AG08396 (cell line): ENCODE measurements around the gene ANAPC5.
"Not testable (repeated sequence)": the region's sequence is repeated elsewhere in the genome, so short reads cannot be mapped to it uniquely, and the experiment has no call there.

Experiments used
- DNase-seq: peaks from one replicate; pipeline ENCODE4 v3.0.0; 2012; ENCODE audit warnings: low spot score, mixed read lengths

Gene ANAPC5, protein sequence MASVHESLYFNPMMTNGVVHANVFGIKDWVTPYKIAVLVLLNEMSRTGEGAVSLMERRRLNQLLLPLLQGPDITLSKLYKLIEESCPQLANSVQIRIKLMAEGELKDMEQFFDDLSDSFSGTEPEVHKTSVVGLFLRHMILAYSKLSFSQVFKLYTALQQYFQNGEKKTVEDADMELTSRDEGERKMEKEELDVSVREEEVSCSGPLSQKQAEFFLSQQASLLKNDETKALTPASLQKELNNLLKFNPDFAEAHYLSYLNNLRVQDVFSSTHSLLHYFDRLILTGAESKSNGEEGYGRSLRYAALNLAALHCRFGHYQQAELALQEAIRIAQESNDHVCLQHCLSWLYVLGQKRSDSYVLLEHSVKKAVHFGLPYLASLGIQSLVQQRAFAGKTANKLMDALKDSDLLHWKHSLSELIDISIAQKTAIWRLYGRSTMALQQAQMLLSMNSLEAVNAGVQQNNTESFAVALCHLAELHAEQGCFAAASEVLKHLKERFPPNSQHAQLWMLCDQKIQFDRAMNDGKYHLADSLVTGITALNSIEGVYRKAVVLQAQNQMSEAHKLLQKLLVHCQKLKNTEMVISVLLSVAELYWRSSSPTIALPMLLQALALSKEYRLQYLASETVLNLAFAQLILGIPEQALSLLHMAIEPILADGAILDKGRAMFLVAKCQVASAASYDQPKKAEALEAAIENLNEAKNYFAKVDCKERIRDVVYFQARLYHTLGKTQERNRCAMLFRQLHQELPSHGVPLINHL

DNA sequence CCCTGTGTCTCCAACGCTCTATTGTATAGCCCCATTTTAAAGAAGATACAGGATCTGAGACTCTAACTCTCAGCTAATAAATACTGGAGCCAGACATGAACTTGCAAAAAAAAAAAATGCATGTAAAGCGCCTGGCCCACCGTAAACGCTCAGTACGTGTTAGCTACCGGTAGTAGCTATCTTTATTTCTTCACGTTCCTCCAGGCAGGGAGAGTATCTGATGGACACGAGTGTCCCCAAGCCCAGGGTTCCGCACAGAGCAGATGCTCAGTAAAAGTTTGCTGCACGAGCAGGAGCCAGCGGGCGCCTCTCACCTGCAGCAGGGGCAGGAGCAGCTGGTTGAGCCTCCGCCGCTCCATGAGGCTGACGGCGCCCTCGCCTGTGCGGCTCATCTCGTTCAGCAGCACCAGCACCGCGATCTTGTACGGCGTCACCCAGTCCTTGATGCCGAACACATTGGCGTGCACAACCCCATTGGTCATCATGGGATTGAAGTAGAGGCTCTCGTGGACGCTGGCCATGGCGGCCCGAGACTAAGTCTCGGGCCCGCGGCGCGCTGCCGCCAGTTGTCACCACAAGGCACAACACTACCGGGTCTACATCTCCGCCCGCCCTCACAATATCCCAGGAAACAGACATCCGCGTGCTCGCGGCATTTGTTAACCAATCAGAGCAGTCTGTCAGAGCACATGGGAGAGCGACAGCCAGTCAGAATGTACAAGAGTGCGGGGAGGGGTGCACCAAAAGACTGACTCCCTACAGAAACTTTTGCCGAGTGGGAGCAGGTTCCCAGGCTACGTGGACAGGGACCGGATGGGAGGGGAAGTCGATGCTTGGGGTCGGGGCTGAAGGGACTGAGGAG is at the start of gene ANAPC5:
Gene ANAPC5, minus strand, starts transcription at position 592 of the 862 bp plus-strand sequence. Its CDS starts 71 bp downstream, at position 521.
- DNase-seq = peak; percentile 95

DNA sequence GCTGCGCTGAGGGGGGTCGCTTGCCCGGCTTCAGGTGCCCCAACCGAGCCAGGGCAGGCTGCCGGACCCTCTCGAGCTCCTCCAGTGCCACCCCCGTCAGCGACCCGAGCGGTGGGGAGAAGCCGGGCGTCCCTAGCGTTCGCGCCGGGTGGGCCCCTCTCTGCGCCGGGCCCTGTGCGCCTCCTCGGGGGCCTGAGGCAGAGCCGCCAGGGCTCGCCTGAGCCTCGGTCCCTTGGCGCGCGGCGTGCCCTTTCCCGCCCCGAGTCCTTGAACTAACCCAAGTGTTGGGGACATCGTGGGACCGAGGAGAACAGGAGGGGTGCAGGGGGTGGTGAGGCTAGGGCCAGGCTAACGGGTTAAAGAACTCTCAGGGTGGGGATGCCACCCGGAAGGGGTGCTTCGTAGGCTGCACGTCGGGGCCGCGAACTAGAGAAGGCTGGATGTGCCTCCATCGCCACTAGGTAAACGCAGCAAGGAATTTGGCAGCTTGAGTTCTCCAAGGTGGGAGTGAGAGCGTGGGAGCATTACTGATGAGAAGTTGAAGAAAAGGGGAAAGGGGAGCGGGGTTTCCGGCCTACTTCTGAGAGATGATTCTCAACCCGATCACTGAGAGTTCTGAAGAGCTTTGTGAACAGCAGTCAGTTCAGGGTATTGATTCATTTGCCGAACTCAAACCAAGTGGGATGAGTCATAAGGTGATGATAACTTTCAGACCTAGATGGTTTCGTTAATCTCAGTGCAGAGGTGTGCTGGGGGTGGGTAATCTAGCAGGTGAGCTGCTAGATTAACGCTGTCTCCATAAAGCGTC is 48.3 kb upstream of the ANAPC5 start:
- peak; percentile 43 for DNase-seq

DNA sequence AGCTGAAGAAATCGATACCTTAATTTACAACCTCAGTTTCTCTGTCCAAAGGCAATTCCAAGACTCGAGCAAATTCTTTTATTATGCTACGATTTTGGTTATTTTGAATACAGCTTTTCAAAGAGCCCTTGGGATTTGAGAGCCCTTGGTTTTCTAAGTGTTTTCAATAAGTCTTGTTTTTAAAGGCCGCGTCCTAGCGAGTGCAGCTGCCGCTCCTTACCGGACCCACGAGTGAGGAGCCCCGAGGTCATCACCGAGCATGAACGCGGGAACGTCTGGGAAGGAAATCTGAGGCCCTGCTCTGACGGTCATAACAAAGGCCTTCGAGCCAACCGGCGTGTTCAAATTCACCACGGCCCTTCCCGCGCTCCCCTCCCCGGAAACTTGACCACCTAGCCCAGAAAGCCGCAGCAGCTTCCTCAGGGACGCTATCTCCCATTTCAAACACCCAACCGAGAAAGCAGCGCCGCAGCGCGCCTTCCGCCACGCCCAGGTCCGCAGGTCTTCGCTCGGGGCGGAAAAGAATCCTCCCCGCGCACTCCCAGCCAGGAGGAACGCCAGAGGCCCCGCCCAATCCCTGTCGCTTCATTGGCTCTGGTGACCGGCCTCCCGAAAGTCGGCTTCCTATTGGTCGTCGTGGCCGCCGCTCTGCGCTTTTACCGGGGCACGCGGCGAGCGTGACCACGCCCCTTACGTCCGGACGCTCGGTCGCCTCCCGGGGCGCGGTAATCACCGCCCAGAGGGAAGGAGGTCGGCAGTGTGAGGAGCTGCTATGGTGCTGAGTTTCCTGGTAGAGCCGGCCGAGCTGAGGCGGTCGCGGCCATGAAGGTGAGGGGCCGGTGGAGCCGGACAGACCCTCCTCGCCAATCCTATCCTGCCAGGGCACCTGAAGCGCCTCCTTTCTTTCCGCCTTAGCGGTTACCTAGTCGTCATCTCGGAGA is 47.5 kb upstream of the ANAPC5 start, which contains the start of gene RNF34:
Gene RNF34, plus strand, starts transcription at position 728 of the 941 bp plus-strand sequence. Its CDS starts 95 bp downstream, at position 823.
- peak; percentile 98 for DNase-seq

DNA sequence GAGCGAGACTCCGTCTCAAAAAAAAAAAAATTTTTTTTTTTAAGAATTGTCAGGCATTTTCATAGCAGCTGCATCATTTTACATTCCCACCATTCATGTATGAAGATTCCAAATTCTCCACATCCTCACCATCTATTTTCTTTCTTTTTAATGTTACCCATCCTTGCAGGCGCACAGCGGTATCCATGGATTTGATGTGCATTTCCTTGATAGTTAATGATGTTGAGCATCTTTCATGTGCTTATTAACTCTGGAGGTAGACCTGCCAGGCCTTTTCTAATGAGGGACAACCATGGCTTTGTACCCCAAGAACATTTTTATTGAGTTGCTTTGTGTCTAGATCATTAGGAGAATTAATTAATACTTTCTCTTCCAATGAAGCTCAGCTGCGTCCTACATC is 46.1 kb upstream of the ANAPC5 start:
- no peak for DNase-seq

DNA sequence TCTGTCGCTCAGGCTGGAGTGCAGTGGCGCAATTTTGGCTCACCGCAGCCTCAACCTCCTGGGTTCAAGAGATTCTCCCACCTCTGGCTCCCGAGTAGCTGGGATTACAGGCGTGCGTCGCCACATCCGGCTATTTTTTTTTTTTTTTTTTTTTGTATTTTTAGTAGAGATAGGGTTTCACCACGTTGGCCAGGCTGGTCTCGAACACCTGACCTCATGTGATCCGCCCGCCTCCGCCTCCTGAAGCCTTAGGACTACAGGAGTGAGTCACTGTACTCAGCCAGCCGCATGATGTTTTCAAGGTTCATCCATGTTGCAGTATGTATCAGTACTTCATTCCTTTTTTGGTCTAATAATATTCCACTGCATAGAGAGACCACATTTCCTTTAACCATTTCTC is 45.3 kb upstream of the ANAPC5 start:
- DNase-seq = no peak

DNA sequence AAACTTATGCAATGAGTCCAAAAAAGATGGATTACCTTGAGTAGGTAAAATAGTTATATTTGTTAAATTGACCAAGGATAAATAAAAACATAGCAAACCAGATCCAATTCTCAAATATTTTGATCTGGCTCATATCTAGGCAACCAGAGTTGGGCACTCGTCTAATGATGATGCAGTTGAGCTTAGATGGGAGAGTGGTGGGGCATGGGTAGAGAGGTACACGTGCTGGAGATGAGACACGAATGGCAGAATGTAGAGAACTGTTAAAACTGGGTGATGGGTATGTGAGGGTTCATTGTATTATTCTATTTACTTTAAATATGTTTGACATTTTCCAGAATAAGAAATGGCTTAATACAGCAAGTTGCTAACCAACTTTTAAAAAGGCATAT is 40.1 kb upstream of the ANAPC5 start:
- DNase-seq = no peak

DNA sequence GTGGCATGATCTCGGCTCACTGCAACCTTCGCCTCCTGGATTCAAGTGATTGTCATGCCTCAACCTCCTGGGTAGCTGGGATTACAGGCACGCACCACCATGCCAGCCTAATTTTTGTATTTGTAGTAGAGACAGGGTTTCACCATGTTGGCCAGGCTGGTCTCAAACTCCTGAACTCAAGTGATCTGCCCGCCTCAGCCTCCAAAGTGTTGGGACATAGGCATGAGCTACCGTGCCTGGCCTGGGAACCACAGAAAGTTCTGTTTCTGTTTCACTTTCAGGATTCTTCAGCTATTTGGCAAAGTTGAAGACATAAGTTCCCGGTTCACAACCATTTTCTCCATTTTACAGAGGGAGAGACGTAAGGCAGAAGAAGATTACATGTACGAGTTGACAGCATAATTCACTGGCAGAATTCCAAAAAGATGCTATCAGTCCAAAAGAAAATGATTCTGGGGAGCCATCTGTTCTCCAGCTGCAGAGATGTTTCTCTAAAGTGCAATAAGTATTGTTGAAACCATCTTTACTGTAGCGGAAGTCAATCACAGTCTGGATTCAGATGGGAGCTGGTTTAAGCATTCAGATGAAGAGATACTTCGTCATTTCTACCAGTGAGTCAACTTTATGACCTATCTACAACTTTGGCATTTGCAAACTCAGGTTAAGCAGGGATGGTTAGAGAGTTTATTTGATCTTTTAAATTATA is 39.6 kb upstream of the ANAPC5 start:
- peak; percentile 33 for DNase-seq

DNA sequence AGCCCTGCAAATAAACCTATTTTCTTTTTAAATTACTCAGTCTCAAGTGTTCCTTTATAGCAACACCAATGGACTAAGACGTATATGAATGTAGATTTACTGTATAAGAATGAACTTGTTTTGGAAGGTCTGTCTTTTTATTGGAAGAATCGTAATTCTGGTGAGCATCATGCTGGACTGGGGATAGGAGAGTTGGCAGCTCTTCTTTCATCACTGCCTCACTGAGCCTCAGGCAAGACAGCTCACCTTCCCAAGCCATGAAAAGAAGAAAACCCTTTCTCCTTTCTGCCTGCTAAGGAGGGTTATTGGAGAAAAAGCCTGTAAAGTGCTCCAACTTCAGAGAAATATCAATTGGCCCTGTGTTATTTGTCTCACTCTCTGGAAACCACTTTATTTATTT is 38.6 kb upstream of the ANAPC5 start:
- DNase-seq = no peak

DNA sequence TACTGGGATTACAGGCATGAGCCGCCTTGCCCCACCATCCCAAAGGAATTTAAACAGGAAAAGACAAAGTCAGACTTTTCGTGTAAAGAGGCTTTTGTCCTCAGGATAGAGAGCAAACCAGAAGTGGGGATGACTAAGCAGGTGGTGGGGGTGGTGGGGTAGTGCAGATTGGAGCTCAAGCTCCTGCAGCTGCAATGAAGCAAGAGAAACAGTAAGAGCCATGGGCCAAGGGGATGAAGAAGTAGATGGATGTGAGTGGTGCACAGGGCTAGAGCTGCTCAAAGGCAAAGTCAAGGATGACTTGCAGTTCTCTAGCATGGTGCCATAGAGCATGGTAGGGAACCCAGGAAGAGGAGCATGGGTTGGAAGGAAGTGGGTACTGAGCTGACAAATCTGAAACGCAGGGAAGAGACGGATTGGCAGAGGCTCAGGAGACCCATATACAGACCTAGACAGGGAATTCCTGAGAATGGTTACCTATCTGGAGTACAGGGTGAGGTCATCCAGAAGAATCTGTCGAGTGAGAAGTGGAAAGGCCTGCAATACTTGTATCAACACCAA is 36.3 kb upstream of the ANAPC5 start:
- peak; percentile 62 for DNase-seq

DNA sequence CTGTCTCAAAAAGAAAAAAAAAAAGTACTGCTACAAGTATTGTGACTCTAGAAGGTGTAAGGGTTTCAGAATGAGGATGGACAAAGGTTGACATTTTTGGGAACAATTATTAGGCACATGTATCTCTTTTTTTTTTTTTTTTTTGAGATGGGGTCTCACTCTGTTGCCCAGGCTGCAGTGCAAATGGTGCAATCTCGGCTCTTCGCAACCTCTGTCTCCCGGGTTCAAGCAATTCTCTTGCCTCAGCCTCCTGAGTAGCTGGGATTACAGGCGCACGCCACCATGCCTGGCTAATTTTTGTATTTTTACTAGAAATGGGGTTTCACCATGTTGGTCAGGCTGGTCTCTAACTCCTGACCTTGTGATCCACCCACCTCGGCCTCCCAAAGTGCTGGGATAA is 32.7 kb upstream of the ANAPC5 start:
- not testable (repeated sequence) for DNase-seq

DNA sequence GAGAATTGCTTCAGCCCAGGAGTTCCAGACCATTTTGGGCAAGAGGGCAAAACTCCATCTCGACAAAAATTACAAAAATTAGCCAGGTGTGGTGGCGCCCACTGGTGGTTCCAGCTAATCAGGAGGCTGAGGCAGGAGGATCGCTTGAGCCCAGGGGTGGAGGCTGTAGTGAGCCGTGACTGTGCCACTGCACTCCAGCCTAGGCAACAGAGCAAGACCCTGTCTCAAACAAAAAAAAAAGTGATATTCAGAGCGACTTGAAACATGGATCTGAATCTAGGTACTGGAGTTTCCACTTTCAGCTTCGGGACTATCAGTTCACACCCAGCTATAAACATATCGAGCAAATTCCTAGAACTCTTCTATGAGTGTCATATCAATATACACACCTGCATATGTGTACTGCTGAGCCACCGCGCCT is 31.4 kb upstream of the ANAPC5 start:
- DNase-seq = no peak

DNA sequence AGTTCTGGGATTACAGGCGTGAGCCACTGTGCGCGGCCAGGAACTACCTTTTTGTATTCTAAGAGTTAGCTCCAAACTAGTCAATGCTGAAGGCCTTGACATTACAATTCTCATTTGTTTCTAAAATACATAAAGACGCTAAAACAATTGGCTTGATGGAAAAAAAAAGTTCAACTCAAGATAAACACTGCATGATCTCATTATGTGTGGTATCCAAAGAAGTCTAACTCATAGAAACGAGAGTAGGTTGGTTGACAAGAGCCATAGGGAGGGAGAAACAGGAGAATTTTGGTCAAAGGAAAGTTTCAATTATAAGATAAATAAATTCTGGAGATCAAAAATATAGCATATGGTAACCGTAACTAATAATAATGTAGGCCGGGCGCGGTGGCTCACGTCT is 27.7 kb upstream of the ANAPC5 start:
- no peak for DNase-seq

DNA sequence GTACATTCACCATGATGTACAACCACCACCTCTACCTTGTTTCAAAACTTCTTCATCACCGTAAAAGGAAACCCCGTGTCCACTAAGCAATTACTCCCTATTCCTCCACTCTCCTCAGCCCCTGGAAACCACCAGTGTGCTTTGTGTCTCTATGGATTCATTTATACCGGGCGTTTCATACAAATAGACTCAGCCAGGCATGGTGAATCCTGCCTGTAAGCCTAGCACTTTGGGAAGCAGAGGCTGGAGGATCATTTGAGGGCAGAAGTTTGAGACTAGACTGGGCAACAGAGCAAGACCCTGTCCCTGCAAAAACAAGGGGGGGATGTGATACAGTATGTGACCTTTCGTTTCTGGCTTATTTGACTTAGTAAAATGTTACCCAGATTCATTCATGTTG is 26.5 kb upstream of the ANAPC5 start:
- DNase-seq = no peak

DNA sequence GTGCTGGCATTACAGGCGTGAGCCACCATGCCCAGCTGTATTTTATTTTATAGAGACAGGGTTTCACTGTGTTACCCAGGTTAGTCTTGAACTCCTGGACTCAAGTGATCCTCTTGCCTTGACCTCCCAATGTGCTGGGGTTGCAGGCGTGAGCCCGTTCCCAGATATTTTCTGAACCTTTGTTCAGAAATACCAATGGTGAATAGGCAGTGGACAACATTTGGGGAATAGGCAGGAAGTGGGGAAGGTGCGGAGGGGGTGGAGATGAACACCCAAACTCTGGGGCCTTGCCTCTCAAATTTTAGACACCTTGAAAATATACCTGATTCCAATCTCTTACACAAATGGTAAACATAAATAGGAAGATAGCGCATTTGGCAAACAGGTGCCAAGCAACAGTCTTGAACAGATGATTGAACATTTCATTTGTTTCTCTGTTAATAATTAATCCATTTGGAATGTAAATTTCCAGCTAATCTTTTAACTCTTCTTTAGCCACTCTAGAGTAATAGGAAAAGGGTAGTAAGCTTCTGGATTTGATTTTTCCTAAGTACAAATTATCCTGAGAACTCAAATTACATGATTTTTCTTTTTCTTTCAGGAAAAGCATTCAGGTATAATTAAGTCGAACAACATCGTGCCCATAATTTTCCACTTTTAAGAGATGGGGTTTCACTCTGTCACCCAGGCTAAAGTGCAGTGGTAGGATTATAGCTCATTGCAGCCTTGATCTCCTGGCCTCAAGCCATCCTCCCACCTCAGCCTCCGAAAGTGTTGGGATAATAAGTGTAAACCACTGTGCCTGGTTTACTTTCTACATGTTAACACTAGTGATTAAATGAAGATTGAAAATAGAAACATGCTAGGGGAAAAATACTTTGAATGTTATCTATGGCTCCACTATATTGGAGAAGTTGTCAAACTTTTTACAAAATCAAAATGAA is 24.8 kb upstream of the ANAPC5 start:
- no peak for DNase-seq

DNA sequence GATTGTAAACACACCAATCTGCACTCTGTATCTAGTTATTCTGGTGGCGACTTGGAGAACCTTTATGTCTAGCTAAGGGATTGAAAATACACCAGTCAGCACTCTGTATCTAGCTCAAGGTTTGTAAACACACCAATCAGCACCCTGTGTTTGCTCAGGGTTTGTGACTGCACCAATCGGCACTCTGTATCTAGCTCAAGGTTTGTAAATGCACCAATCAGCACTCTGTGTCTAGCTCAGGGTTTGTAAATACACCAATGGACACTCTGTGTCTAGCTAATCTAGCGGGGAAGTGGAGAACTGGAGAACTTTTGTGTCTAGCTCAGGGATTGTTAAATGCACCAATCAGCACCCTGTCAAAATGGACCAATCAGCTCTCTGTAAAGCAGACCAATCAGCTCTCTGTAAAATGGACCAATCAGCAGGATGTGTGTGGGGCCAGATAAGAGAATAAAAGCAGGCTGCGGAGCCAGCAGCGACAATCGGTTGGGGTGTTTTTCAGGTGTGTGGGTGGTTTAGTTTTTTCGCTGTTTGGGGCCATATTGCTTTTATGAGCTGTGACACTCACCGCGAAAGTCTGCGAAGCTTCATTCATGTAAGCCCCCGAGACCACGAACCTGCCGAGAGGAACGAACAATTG is 22.9 kb upstream of the ANAPC5 start:
- DNase-seq = not testable (repeated sequence)

DNA sequence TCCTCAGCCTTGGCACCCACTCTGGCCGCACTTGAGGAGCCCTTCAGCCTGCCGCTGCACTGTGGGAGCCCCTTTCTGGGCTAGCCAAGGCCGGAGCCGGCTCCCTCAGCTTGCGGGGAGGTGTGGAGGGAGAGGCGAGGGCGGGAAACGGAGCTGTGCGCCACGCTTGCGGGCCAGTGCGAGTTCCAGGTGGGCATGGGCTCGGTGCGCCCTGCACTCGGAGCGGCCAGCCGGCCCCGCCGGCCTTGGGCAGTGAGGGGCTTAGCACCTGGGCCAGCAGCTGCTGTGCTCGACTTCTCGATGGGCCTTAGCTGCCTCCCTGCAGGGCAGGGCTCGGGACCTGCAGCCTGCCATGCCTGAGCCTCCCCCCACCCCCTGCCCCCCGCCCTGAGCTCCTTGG is 22.1 kb upstream of the ANAPC5 start:
- not testable (repeated sequence) for DNase-seq

DNA sequence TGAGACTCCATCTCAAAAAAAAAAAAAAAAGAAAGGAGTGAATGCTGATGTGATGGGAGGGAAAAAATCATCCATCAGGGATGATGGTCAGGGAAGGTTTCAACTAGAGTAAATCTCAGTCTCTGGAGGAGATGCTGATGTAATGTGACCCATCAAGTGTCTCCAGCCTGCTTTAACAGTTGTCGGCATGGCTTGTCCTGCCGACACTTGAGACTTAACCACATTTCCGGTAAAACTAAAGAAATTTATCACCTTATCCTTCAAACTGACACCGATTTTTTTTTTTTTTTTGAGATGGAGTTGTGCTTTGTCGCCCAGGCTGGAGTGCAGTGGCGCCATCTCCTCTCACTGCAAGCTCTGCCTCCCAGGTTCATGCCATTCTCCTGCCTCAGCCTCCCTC is 21.5 kb upstream of the ANAPC5 start:
- no peak for DNase-seq

DNA sequence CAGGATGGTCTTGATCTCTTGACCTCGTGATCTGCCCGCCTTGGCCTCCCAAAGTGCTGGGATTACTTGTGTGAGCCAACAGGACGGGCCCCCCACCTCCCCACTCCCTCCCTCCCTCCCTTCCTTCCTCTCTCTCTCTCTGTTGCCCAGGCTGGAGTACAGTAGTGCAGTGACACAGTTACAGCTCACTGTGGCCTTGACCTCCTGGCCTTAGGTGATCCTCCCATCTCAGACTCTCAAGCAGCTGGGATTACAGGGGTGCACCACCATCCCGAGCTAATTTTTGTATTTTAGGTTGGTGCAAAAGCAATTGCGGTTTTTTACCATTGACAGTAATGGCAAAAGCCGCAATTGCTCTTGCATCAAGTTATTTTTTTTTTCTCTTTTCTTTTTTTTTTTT is 19.2 kb upstream of the ANAPC5 start:
- no peak for DNase-seq
